Measurements from ENCODE around the gene ERBB3.
"Not testable (repeated sequence)": the region's sequence is repeated elsewhere in the genome, so short reads cannot be mapped to it uniquely, and the experiment has no call there.

ERBB3 gene

GRCh38 chr12:56116267-56117081 is 36.5 kb downstream of the ERBB3 start, which contains the start of gene RPL41:
RPL41 (plus strand) TSS chr12:56116633.
- peak; percentile 89 for DNase-seq

- not testable (repeated sequence) for DNase-seq
These were observed 37.2 kb downstream of the ERBB3 start for GRCh38 chr12:56117082-56117706.

DNA sequence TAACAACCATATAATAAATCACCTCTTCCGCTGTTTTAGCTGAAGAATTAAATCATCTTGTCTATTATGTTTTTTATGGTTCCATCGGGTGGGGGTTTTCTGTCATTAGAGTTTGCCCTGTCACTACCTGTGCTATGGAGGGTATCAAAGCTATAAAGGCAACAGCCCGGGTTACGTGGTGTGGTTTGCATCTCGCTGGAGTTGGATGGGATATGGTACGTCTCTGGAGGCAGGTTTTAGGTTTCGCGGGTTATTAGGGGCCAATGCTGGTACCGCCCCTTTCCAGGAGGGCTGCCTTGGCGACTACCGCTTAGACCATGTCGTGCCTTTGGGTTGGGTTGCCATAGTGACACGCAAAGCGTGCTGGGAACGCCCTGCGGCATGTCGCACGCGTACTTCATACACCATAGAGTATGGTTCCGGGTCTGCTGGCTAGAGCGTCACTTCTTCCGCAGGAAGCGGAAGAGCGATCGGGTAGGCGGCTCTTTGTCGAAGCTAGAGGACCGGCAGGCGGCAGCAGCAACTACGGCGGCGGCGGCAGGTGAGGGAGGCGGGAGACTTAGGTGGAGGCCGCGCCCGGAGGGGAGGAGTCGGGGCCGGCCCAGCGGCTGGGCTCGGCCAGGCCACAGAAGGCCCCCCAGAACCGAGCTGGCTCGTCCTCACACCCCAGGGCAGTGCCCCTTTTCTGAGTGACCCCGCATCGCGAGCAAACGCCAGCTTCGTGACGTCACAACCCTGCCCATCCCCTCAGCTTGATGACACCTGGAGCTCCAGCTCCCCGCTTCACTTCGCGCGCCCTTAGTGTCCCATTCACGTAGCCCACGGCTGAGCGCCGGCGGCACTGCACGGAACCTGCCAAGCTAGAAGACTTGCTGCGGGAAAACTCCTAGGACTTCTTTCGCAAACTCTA is 38.1 kb downstream of the ERBB3 start, which contains the start of gene ZC3H10:
TSS of gene ZC3H10 (plus strand) at position 489 of the 910 bp plus-strand sequence. CDS start 2,297 bp downstream, outside the sequence.
- peak; percentile 88 for DNase-seq

GRCh38 chr12:56118688-56119357 is 38.9 kb downstream of the ERBB3 start:
- no peak for DNase-seq

DNA sequence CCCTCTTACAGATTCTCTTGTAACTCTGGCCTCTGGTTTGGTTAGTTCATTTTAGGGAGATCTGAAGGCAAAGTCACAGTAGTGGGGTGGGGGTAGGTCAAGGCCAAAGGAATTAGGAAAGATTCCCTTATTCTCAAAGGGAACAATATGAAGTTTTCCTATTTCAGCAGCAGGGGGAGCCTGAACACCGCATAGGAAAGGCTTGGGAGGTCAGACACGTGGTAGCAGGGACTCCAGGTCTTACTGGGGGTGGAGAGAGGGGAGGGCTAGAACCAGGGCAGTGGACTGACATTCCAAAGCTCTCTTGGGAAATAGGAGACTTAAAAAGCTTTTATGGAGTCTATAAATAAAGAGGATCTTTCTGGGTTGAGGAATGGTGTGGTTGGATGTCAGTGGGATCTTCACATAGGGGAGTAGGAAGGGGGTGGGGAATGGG is 39.4 kb downstream of the ERBB3 start:
- peak; percentile 37 for DNase-seq

DNA sequence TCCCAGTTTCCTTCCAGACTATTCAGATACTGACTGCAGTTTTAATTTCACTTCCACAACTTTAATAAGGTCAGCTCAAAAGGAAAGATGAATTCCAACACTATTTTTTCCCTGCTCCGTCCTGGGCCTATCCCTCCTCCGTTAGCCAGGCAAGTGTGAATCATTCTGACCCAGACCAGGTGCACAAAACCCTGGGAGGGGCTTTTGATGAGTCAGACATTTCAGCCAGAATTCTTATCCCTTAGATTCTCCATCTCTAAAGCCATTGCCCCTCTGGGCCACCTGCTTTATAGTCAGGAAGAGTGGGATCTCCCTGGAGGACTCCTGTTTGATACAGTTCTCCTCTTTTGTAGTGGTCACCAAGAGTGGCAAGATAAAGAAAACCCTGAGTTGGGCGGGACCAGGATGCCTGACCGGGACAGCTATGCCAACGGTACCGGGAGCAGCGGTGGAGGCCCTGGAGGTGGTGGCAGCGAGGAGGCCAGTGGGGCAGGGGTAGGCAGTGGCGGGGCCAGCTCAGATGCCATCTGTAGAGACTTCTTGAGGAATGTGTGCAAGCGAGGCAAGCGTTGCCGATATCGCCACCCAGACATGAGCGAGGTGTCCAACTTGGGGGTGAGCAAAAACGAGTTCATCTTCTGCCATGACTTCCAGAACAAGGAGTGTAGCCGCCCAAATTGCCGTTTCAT is 40.3 kb downstream of the ERBB3 start:
- DNase-seq = no peak

DNA sequence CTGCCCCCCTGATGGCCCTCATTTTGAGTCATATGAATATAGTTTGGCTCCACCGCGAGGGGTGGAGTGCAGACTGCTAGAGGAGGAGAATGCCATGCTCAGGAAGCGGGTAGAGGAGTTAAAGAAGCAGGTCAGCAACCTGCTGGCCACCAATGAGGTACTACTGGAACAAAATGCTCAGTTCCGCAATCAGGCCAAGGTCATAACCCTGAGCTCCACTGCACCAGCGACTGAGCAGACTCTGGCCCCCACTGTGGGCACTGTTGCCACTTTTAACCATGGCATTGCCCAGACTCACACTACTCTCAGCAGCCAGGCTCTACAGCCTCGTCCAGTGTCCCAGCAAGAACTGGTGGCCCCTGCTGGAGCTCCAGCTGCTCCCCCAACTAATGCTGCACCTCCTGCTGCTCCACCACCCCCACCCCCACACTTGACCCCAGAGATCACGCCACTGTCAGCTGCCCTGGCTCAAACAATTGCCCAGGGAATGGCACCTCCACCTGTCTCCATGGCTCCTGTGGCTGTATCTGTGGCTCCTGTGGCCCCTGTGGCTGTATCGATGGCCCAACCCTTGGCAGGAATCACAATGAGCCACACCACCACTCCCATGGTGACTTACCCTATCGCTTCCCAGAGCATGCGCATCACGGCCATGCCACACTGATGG is 41.4 kb downstream of the ERBB3 start:
- DNase-seq = no peak

- DNase-seq = no peak
These were observed 42.7 kb downstream of the ERBB3 start for GRCh38 chr12:56122637-56123036.

GRCh38 chr12:56124133-56124532 is 44.2 kb downstream of the ERBB3 start:
- no peak for DNase-seq

- DNase-seq = no peak
These were observed 46.8 kb downstream of the ERBB3 start for GRCh38 chr12:56126732-56127239.

DNA sequence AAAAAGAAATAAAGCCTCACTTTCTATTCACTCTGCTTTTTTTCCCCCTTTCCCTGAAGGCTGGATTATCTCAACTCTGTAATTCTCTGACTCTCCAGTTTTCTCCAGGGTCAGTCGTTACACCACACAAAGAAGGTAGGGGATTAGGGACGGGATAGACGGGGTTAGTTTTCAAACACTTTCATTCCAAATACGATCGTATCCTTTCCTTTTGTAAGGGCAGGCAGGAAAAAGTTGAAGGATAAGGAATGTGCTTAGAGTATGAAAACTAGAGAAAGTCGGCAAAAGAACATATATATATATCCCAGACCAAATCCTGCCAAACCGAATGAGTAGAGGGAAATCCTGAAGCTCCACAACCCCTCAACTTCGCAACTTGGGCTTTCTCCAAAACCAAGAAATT is 47.5 kb downstream of the ERBB3 start:
- no peak for DNase-seq

GRCh38 chr12:56127888-56128669 is 48.1 kb downstream of the ERBB3 start, which contains the start of gene ESYT1:
ESYT1 (plus strand) TSS chr12:56128267; CDS start chr12:56128320, 53 bp downstream.
- peak; percentile 90 for DNase-seq

DNA sequence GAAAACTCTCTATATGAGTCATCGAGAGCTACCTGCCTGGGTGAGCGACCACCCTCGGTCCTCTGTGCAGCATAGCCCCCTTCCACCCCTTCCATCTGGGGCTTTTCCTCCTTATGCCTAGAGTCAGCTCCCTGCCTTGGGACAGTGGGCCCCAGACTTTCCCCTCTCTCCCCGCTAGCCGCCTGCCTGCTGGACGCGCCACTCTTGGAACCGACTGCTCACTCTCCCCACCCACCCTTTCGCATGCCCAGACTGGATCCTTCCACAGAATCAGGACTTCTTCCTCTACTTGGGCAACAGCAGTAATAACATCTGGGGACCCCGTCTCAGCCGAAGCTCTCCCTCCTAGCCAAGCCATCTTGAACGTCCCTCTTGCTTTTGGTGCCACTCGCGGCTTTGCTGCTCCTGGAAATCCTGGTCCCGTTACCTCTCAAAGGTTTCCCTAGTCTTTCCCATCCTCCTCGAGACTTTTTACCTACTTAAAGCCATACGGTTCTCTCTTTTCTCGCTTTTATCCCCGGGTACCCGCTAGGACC is 48.8 kb downstream of the ERBB3 start:
- no peak for DNase-seq

DNA sequence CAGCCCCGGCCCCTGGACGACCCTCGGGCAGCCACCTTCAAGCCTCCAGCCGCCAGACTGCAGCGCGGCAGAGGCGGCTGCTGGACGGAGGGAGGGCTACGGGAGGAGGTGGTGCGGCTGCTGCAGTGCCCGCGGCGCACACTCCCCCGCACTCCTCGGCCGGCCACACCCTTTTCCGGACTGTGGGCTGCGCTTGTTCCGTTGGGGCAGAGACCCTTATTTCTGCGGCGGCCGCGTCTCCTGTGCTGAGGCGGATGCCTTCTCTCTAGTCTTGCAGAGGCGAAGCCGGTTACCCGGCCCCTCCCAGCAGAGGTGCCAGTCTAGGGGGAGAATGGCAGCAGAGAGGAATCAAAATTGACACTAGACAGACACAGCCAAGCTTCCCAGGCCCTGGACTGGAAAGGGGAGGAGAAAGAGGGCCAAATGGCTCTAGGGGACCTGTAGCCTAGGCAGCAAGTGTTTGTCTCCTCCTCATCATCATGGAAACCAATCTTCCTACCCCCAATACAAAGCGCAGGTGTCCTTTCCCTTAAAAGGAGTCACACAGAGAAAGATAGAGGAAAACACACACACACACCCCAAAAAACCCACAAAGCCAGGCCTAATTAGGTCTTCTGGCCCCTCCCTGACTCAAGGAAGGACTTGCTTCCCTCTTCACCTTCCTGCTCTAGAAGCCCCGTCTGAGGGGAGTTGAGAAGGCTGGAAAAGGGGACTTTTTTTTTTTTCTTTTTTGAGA is 49.4 kb downstream of the ERBB3 start:
- DNase-seq = peak; percentile 56

DNA sequence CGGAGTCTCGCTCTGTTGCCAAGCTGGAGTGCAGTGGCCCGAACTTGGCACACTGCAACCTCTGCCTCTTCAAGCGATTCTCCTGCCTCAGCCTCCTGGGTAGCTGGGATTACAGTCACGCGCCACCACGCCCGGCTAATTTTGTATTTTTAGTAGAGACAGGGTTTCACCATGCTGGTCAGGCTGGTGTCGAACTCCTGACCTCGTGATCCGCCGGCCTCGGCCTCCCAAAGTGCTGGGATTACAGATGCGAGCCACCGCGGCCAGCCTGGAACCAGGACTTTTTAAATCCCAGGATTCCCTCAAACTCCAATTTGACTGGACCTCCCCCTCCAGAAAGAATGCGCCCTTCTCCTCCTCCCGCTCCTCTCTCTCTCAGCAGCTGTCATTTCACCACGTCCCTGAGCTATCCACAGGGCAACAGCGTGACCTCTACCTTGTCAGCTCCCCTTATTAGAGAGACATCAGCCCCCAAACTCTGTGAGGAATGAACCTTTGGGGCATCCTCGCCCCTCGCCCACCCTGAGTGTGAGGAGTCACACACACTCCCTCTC is 50.1 kb downstream of the ERBB3 start:
- no peak for DNase-seq

- no peak for DNase-seq
These were observed 50.9 kb downstream of the ERBB3 start for GRCh38 chr12:56130876-56131275.

DNA sequence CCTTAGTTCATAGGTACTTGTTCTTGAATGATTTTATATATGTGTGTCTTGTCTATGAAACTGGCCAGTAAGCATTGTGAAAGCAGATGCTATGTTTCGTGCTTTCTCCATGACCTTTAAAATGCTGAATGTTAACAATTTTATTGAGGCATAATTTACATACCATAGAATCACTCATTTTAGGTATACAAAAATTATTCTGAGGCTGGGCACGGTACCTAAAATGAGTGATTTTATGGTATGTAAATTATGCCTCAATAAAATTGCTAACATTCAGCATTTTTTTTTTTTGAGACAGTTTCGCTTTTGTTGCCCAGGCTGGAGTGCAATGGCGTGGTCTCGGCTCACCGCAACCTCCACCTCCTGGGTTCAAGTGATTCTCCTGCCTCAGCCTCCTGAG is 54.9 kb downstream of the ERBB3 start:
- DNase-seq = no peak

- DNase-seq = no peak
These were observed 58.0 kb downstream of the ERBB3 start for GRCh38 chr12:56137853-56138571.

Measured in T-helper 9 cell (primary cell).